Measurements from ENCODE around the gene ADAM11.

Gene ADAM11

DNA sequence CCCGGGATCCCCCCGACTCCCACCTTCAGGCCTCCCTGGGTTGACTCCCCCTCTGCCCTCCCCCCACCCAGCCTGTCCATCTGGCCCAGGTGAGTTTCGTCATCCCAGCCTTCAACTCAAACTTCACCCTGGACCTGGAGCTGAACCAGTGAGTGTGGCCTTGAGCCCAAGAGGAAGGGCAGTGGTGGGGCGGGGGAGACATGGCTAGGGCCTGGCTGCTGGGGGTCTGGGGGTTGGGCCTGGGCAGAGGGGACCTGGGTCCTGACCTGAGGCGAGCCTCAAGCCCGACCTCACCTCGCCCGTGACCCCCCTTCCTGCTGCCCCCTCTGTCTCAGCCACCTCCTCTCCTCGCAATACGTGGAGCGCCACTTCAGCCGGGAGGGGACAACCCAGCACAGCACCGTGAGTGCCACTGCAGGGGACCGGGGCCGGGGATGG, 10.9 kb downstream of the ADAM11 start:
- H3K9ac ChIP-seq (ENCODE audit: low read length): no peak overlapping the region

DNA sequence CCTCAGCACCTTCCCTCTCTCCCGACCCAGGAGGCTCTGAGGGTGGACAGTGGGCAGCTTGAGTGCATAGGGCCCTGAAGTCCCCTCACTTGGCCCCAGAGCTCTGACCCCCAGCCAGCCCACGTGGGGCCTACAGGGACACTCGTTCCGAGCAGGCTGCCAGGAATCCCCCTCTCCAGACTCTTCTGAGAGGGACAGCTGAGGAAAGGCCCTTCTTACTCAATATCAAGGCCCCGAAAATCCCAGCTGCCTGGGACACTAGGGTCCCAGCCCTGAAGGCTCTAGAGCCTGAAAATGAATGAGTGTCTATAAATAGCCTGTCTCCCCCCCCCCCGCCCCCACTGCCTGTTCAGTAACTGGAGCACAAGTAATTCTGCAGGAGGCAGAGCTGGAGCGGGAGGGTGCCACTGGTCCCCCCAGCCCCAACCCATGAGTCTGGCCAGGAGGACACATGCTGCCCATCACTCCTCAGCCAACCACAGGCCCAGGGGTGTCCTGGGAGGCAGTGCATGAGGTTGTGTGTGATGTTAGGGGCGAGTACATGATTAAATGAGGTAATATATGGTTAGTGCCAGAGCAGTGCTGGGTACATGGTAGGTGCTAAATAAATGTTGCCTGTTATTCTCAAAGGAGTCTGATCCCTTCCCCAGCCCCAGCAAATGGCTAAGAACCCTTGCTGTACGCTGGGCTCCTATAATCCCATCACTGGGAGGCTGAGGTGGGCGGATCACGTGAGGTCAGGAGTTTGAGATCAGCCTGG, 11.6 kb downstream of the ADAM11 start:
- Histone ChIP-seq H3K36me3 (ENCODE audit: insufficient read depth, low read length) (no peaks in the 10 kb centered on the region), H3K27ac (ENCODE audit: low read depth, low read length) (no peak overlapping the region), H3K9me3 (ENCODE audit: low read length) (no peaks in the 10 kb centered on the region), H3K27me3 (ENCODE audit: control insufficient read depth in 1 of 2, insufficient read depth in 2 of 2, low read length in 2 of 2) (peaks cover 6 to 15% of the 10 kb centered on the region in 2 donors), H3K9ac (ENCODE audit: low read length) (no peak overlapping the region), H3K4me3 (ENCODE audit: low read depth in 1 of 2, low read length in 2 of 2) (no peak overlapping the region), H3K4me1 (ENCODE audit: insufficient read depth, low read length) (no peaks in the 10 kb centered on the region)

More for the DNA sequence above, 10.9 kb downstream of the ADAM11 start:
- no peak overlapping the region for H3K4me3 ChIP-seq (ENCODE audit: low read depth in 1 of 2, low read length in 2 of 2)
- H3K4me1 ChIP-seq (ENCODE audit: insufficient read depth, low read length): no peaks in the 10 kb centered on the region
- no peaks in the 10 kb centered on the region for H3K36me3 ChIP-seq (ENCODE audit: insufficient read depth, low read length)
- H3K27ac ChIP-seq (ENCODE audit: low read depth, low read length): no peak overlapping the region
- no peaks in the 10 kb centered on the region for H3K9me3 ChIP-seq (ENCODE audit: low read length)
- peaks cover 6 to 15% of the 10 kb centered on the region in 2 donors for H3K27me3 ChIP-seq (ENCODE audit: control insufficient read depth in 1 of 2, insufficient read depth in 2 of 2, low read length in 2 of 2)

DNA sequence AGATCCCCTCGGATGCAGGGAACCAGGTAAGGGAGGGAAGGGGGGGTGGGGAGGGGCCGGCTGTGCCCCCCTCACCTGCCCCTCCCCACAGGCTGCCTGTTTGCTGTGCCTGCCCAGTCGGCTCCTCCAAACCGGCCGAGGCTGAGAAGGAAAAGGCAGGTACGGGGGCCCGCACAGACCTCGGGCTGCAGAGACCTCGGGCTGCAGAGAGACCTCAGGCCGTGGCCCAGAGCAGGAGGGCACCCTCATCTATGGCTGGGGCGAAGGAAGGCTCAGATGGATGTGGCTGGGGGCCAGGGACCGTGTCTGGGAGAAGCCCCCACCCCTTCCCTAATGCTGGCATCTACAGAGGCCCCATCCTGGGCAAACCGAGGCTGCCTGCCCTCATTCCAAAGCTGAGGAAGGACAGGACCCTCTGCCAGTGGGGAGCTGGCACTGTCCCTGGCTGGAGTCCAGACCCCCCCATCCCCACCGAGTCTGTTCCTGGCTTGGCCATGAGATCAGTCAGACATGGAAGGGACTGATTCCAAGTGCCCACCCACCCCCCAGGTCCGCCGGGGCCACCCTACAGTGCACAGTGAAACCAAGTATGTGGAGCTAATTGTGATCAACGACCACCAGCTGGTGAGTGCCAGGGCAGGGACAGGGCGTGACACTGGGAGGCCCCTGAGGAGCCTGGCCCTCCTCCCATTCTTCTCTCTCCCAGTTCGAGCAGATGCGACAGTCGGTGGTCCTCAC, 13.7 kb downstream of the ADAM11 start:
- Histone ChIP-seq H3K4me3 (ENCODE audit: low read depth in 1 of 2, low read length in 2 of 2) (no peak overlapping the region), H3K27me3 (ENCODE audit: control insufficient read depth in 1 of 2, insufficient read depth in 2 of 2, low read length in 2 of 2) (peaks cover 6 to 10% of the 10 kb centered on the region in 2 donors), H3K9ac (ENCODE audit: low read length) (no peak overlapping the region), H3K4me1 (ENCODE audit: insufficient read depth, low read length) (peaks cover 12% of the 10 kb centered on the region), H3K9me3 (ENCODE audit: low read length) (no peaks in the 10 kb centered on the region), H3K27ac (ENCODE audit: low read depth, low read length) (no peak overlapping the region), H3K36me3 (ENCODE audit: insufficient read depth, low read length) (no peaks in the 10 kb centered on the region)

DNA sequence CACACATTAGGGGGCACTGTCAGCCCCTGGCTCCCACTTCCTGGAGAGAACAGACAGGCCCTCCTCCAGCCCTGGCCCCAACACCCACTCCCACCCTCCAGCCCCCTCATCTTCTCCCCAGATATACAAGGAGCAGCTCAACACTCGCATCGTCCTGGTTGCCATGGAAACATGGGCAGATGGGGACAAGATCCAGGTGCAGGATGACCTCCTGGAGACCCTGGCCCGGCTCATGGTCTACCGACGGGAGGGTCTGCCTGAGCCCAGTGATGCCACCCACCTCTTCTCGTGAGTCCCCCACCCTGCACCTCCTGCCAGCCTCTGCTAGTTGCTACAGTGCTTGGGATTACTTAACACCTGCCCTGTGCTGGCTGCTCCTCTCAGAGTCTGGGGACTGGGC, 14.4 kb downstream of the ADAM11 start:
- Histone ChIP-seq H3K36me3 (ENCODE audit: insufficient read depth, low read length) (no peaks in the 10 kb centered on the region), H3K9me3 (ENCODE audit: low read length) (no peaks in the 10 kb centered on the region), H3K4me3 (ENCODE audit: low read depth in 1 of 2, low read length in 2 of 2) (no peak overlapping the region), H3K9ac (ENCODE audit: low read length) (no peak overlapping the region), H3K4me1 (ENCODE audit: insufficient read depth, low read length) (peaks cover 12% of the 10 kb centered on the region), H3K27me3 (ENCODE audit: control insufficient read depth in 1 of 2, insufficient read depth in 2 of 2, low read length in 2 of 2) (peaks cover 6 to 10% of the 10 kb centered on the region in 2 donors), H3K27ac (ENCODE audit: low read depth, low read length) (no peak overlapping the region)

DNA sequence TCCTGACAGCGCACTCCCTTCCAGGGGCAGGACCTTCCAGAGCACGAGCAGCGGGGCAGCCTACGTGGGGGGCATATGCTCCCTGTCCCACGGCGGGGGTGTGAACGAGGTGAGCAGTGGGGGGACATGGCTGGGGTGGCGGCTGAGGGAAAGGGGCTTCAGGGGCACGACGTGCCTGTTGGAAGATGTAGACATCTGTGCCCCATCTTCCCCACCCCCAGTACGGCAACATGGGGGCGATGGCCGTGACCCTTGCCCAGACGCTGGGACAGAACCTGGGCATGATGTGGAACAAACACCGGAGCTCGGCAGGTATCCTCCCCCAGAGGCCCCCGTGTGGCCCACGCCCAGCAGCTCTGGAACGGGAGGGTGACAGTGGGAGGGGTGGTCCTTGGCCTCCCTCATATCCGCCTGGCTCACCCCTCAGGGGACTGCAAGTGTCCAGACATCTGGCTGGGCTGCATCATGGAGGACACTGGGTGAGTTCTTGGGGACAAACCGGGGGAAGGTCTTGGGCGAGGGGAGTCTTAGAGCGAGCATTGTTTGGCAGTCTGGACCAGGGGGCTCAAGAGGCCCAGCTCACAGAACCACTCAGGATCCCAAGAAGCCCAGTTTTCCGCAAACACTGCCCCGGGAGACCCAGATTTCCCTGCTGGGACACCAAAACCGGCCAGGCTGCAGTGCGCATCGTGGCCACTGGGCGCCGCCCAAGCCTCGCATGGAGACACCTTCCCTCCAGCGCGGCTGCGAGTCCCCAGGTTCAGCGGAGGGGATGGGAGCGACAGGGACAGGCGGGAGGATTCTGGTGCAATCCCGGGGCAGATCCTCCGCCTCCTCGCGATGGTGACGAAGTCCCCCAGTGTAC, 15.7 kb downstream of the ADAM11 start:
- Histone ChIP-seq H3K4me1 (ENCODE audit: insufficient read depth, low read length) (peaks cover 21% of the 10 kb centered on the region), H3K27ac (ENCODE audit: low read depth, low read length) (peak overlapping the region; percentile 18), H3K27me3 (ENCODE audit: control insufficient read depth in 1 of 2, insufficient read depth in 2 of 2, low read length in 2 of 2) (peaks cover 6 to 10% of the 10 kb centered on the region in 2 donors), H3K36me3 (ENCODE audit: insufficient read depth, low read length) (no peaks in the 10 kb centered on the region), H3K4me3 (ENCODE audit: low read depth in 1 of 2, low read length in 2 of 2) (peak overlapping the region; percentile 72 to 90), H3K9ac (ENCODE audit: low read length) (no peak overlapping the region), H3K9me3 (ENCODE audit: low read length) (no peaks in the 10 kb centered on the region)

DNA sequence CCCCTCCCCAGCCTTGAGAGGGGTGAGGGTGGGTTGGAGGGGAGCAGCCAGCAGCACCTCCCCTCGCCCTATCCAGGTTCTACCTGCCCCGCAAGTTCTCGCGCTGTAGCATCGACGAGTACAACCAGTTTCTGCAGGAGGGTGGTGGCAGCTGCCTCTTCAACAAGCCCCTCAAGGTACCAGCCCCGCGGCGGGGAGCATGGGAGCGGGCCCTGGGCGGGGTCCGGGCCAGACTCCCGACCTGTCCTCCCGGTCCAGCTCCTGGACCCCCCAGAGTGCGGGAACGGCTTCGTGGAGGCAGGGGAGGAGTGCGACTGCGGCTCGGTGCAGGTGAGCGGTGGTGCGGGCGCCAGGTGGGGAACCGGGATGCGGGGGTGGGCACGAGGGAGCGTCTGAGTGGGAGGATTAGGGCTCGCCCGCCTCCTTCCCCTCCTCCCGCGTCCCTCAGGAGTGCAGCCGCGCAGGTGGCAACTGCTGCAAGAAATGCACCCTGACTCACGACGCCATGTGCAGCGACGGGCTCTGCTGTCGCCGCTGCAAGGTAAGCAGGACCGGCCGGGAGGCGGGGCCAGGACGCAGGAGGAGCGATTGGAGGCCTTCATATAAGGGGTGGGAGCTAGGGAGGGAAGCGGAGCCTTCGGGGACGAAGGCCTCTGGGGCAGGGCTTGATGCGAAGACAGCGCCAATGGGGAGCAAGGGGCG, 16.5 kb downstream of the ADAM11 start:
- peak overlapping the region; percentile 18 for H3K27ac ChIP-seq (ENCODE audit: low read depth, low read length)
- H3K36me3 ChIP-seq (ENCODE audit: insufficient read depth, low read length): no peaks in the 10 kb centered on the region
- no peaks in the 10 kb centered on the region for H3K9me3 ChIP-seq (ENCODE audit: low read length)
- H3K27me3 ChIP-seq (ENCODE audit: control insufficient read depth in 1 of 2, insufficient read depth in 2 of 2, low read length in 2 of 2): peaks cover 6 to 7% of the 10 kb centered on the region in 2 donors
- H3K4me1 ChIP-seq (ENCODE audit: insufficient read depth, low read length): peaks cover 26% of the 10 kb centered on the region
- H3K4me3 ChIP-seq (ENCODE audit: low read depth in 1 of 2, low read length in 2 of 2): peak overlapping the region; percentile 72 to 90
- no peak overlapping the region for H3K9ac ChIP-seq (ENCODE audit: low read length)

DNA sequence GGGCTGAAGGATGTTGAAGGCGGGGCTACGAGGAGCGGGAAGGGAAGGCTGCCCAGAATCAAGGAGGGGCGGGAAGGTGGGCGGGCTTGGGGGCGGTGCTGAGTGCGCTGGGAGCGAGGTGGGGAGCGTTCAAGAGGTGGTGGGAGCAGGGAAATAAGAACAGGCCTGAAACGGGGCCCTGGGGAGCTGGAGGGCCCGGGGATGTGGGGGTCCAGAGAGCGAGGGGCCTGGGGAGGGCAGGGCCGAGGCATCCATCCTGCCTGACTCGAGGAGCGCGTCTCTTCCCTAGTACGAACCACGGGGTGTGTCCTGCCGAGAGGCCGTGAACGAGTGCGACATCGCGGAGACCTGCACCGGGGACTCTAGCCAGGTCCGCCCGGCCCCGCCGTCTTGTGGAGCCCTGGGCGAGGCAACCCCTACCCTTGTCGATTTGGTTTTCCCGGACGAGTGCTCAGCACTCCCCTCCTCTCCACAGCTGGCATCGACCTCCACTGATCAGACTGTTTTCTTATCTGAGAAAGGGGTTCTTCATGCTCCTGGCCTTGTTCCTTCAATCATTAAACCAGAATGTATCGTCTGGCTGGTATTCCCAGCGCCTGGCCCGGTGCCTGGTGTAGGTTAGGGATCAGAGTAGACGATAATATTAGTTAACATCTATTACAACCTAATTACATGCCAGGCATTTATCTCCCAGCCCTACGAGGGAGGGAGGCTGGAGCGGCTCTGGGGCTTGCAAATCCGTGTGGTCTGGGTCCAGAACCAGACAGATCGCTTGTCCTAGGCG, 17.2 kb downstream of the ADAM11 start:
- Histone ChIP-seq H3K9me3 (ENCODE audit: low read length) (no peaks in the 10 kb centered on the region), H3K27ac (ENCODE audit: low read depth, low read length) (peak overlapping the region; percentile 79), H3K27me3 (ENCODE audit: control insufficient read depth in 1 of 2, insufficient read depth in 2 of 2, low read length in 2 of 2) (peaks cover 6 to 7% of the 10 kb centered on the region in 2 donors), H3K36me3 (ENCODE audit: insufficient read depth, low read length) (no peaks in the 10 kb centered on the region), H3K9ac (ENCODE audit: low read length) (peak overlapping the region; percentile 54), H3K4me3 (ENCODE audit: low read depth in 1 of 2, low read length in 2 of 2) (peak overlapping the region; percentile 72 to 90), H3K4me1 (ENCODE audit: insufficient read depth, low read length) (peaks cover 26% of the 10 kb centered on the region)

DNA sequence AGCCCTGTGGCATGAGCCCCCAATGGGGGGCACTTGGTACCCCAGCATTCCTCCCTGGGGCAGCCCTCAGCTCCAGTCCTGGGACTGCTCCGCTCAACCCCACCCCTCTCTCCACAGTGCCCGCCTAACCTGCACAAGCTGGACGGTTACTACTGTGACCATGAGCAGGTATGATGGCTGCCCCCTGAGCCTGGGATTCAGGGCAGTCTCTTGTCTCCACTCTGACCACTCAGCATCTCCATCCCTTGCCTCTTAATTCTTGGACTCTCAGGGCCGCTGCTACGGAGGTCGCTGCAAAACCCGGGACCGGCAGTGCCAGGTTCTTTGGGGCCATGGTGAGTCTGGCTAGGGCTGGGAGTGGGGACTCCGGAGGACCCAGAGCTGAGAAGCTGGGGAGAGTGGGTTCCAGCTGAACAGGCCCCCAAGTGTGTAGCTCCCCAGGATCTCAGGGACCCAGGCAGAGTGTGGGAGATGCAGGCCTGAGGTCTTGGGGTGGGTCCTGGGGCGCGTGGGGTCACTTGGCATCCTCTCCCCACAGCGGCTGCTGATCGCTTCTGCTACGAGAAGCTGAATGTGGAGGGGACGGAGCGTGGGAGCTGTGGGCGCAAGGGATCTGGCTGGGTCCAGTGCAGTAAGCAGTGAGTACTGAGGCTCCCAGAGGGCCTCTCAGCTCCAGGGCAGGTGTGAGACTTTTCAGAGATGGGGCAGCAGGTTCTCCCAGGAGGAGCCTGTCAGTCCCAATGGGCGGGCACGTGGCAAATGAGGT, 18.0 kb downstream of the ADAM11 start:
- Histone ChIP-seq H3K4me1 (ENCODE audit: insufficient read depth, low read length) (peaks cover 30% of the 10 kb centered on the region), H3K9me3 (ENCODE audit: low read length) (no peaks in the 10 kb centered on the region), H3K4me3 (ENCODE audit: low read depth in 1 of 2, low read length in 2 of 2) (peak overlapping the region; percentile 72 to 90), H3K36me3 (ENCODE audit: insufficient read depth, low read length) (no peaks in the 10 kb centered on the region), H3K27me3 (ENCODE audit: control insufficient read depth in 1 of 2, insufficient read depth in 2 of 2, low read length in 2 of 2) (peaks cover 6 to 7% of the 10 kb centered on the region in 2 donors), H3K27ac (ENCODE audit: low read depth, low read length) (peak overlapping the region; percentile 79), H3K9ac (ENCODE audit: low read length) (peak overlapping the region; percentile 54)

DNA sequence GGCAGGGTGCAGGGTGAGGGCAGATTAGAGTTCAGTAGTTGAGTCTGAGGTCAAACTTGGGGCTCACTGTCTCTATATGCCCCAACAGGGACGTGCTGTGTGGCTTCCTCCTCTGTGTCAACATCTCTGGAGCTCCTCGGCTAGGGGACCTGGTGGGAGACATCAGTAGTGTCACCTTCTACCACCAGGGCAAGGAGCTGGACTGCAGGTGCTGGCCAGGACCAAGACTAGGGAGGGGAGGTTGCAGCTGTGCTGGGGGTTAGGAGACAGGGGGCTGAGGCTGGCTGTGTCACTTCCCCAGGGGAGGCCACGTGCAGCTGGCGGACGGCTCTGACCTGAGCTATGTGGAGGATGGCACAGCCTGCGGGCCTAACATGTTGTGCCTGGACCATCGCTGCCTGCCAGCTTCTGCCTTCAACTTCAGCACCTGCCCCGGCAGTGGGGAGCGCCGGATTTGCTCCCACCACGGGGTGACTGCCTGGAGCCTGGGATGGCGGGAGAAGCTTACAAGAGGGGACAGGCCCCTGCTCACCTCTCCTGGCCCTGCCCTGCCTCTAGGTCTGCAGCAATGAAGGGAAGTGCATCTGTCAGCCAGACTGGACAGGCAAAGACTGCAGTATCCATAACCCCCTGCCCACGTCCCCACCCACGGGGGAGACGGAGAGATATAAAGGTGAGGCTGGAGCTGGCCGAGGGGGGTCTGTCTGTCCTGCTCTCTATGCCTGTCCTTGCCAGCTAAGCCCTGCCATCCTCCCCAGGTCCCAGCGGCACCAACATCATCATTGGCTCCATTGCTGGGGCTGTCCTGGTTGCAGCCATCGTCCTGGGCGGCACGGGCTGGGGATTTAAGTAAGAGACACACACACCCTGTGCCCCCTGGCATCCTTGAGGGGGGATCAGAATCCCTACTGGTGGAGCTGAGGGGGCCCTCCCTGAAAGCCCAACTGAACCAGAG, 18.9 kb downstream of the ADAM11 start:
- no peak overlapping the region for H3K9ac ChIP-seq (ENCODE audit: low read length)
- no peaks in the 10 kb centered on the region for H3K36me3 ChIP-seq (ENCODE audit: insufficient read depth, low read length)
- no peak overlapping the region for H3K4me3 ChIP-seq (ENCODE audit: low read depth in 1 of 2, low read length in 2 of 2)
- H3K9me3 ChIP-seq (ENCODE audit: low read length): no peaks in the 10 kb centered on the region
- H3K27ac ChIP-seq (ENCODE audit: low read depth, low read length): no peak overlapping the region
- peaks cover 39% of the 10 kb centered on the region for H3K4me1 ChIP-seq (ENCODE audit: insufficient read depth, low read length)
- peaks cover 0 to 6% of the 10 kb centered on the region in 2 donors for H3K27me3 ChIP-seq (ENCODE audit: control insufficient read depth in 1 of 2, insufficient read depth in 2 of 2, low read length in 2 of 2)

All from muscle layer of colon (tissue), 2 donors.